HepG2 (cell line): ENCODE measurements around the gene LRRN4CL. TPM values are rescaled to one million over a fixed set of nuclear protein-coding genes. Genes with fewer than 3 reads are reported as not detected.

ENCODE experiments used
- ARID2 ChIP-seq: sonication (generic); formaldehyde crosslinking; IDR thresholded peaks from 2 replicates; pipeline ENCODE4 v1.8.1; 2022; ENCODE audit warnings: mild to moderate bottlenecking, missing genetic modification reagents, borderline replicate concordance
- ATF2 ChIP-seq: sonication (generic); formaldehyde crosslinking; IDR thresholded peaks from 2 replicates; pipeline ENCODE4 v1.4.0; 2020; ENCODE audit warnings: missing genetic modification reagents
- BCL3 ChIP-seq: sonication (generic); formaldehyde crosslinking; IDR thresholded peaks from 2 replicates; pipeline ENCODE4 v1.5.1; 2020; ENCODE audit warnings: mild to moderate bottlenecking, missing genetic modification reagents, moderate library complexity
- BORCS8-MEF2B ChIP-seq: sonication (generic); formaldehyde crosslinking; IDR thresholded peaks from 2 replicates; pipeline ENCODE4 v1.8.0; 2022; ENCODE audit warnings: mild to moderate bottlenecking, missing genetic modification reagents
- BRCA1 ChIP-seq: sonication (generic); formaldehyde crosslinking; IDR thresholded peaks from 2 replicates; pipeline ENCODE4 v1.4.0; 2020; ENCODE audit warnings: missing genetic modification reagents
- CREB3 ChIP-seq: sonication (generic); formaldehyde crosslinking; IDR thresholded peaks from 2 replicates; pipeline ENCODE4 v1.5.0; 2020; ENCODE audit warnings: missing genetic modification reagents
- FOXA3 ChIP-seq: IDR thresholded peaks from 2 replicates; pipeline ENCODE4 v1.6.1; 2016; ENCODE audit warnings: missing genetic modification reagents, missing compliant biosample characterization
- FUBP1 ChIP-seq: sonication (generic); formaldehyde crosslinking; IDR thresholded peaks from 2 replicates; pipeline ENCODE4 v1.5.1; 2020; ENCODE audit warnings: missing genetic modification reagents, mild to moderate bottlenecking, borderline replicate concordance
- HDAC2 ChIP-seq: sonication (generic); formaldehyde crosslinking; IDR thresholded peaks from 2 replicates; pipeline ENCODE4 v1.4.0; 2020; ENCODE audit warnings: missing genetic modification reagents
- HOXA5 ChIP-seq: sonication (generic); formaldehyde crosslinking; IDR thresholded peaks from 2 replicates; pipeline ENCODE4 v1.4.0; 2020; ENCODE audit warnings: missing genetic modification reagents
- IRF2 ChIP-seq: IDR thresholded peaks from 2 replicates; pipeline ENCODE4 v1.6.1; 2018; ENCODE audit warnings: missing genetic modification reagents, missing compliant biosample characterization
- LCORL ChIP-seq, 2 experiments: fragments of 450-650 bp in 1 of 2; sonication (generic) in 1 of 2; formaldehyde crosslinking in 1 of 2; IDR thresholded peaks; 2 replicates each; pipeline versions ENCODE4 v1.5.0 to v1.6.1; 2017 to 2020; ENCODE audit warnings: antibody characterized with exemption in 1 of 2, missing genetic modification reagents in 1 of 2
- MED1 ChIP-seq: sonication (generic); formaldehyde crosslinking; IDR thresholded peaks from 2 replicates; pipeline ENCODE4 v1.4.0; 2020; ENCODE audit warnings: missing genetic modification reagents
- MTERF4 ChIP-seq: sonication (generic); formaldehyde crosslinking; IDR thresholded peaks from 2 replicates; pipeline ENCODE4 v1.8.0; 2023; ENCODE audit warnings: mild to moderate bottlenecking, missing genetic modification reagents
- PBX3 ChIP-seq: sonication (generic); formaldehyde crosslinking; IDR thresholded peaks from 2 replicates; pipeline ENCODE4 v1.8.1; 2023; ENCODE audit warnings: missing genetic modification reagents, inconsistent platforms, borderline replicate concordance
- POLR2A ChIP-seq, 2 experiments: IDR thresholded peaks; 2 replicates each; pipeline ENCODE4 v1.6.1; 2011; ENCODE audit warnings: low read depth in 2 of 2, low read length in 2 of 2, mild to moderate bottlenecking in 1 of 2, moderate library complexity in 1 of 2; ENCODE audit not compliant: insufficient read depth in 1 of 2
- SAFB2 ChIP-seq: sonication (generic); formaldehyde crosslinking; IDR thresholded peaks from 2 replicates; pipeline ENCODE4 v1.5.1; 2020; ENCODE audit warnings: missing genetic modification reagents, low read depth, mild to moderate bottlenecking, borderline replicate concordance
- TEAD3 ChIP-seq: optimal IDR thresholded peaks from 2 replicates; pipeline ENCODE3; 2016; ENCODE audit warnings: borderline replicate concordance
- ZNF362 ChIP-seq: sonication (generic); formaldehyde crosslinking; IDR thresholded peaks from 2 replicates; pipeline ENCODE4 v1.4.0; 2020; ENCODE audit warnings: missing genetic modification reagents, mild to moderate bottlenecking, borderline replicate concordance
- ZNF605 ChIP-seq: sonication (generic); formaldehyde crosslinking; IDR thresholded peaks from 2 replicates; pipeline ENCODE4 v1.8.0; 2022; ENCODE audit warnings: mild to moderate bottlenecking, missing genetic modification reagents
- ZNF891 ChIP-seq: sonication (generic); formaldehyde crosslinking; IDR thresholded peaks from 2 replicates; pipeline ENCODE4 v1.5.0; 2020; ENCODE audit warnings: mild to moderate bottlenecking, missing genetic modification reagents
- polyA plus RNA-seq, 8 experiments: library from polyadenylated mRNA; depleted of rRNA in 3 of 8; stranded (reverse) in 7 of 8; unstranded in 1 of 8; fragments of >200 nt; fragmentation: Illumina TruSeq in 4 of 8; extraction: Trizol in 4 of 8; gene quantifications; 2 replicates each; pipeline versions ENCODE4 v1.2.1 to v1.2.3, GENCODE V29; 2011 to 2016; ENCODE audit warnings: low read depth in 4 of 8, missing spikeins in 1 of 8, mixed read lengths in 1 of 8; ENCODE audit not compliant: insufficient read depth in 1 of 8
- total RNA-seq, 5 experiments: library from RNA; depleted of rRNA; stranded (reverse); fragments of >200 nt; fragmentation: Illumina TruSeq; extraction: Trizol; gene quantifications; 2 replicates each; pipeline ENCODE4 v1.2.3, GENCODE V29; 2016; ENCODE audit warnings: low read depth in 1 of 5

LRRN4CL gene
- total and polyA plus RNA-seq, 2 of the 13 experiments (the other 11 are each of a cell fraction or from before 2014, with no cell fraction given) = 0.11 TPM; not detected in 1

GRCh38 chr11:62680825-62681240 is 8.5 kb downstream of the LRRN4CL start (continued):
- TF ChIP-seq BCL3 (CRISPR knock-in tag) = no peak
- no peak for TF ChIP-seq LCORL (IDR thresholded peaks at IDR 0.05)
- TF ChIP-seq LCORL (CRISPR knock-in tag; IDR thresholded peaks at IDR 0.05) = no peak
- no peak for TF ChIP-seq ZNF362 (CRISPR knock-in tag)
- TF ChIP-seq ZNF605 (CRISPR knock-in tag) = peak; percentile 54; the same call in 1 of the 2 replicates
- TF ChIP-seq ARID2 (CRISPR knock-in tag) = no peak
- 0 out of 2 replicates have a peak, but pooled peaks have one; percentile 31 for TF ChIP-seq FOXA3
- peak; percentile 45; the same call in 1 of the 2 replicates for TF ChIP-seq IRF2 (CRISPR knock-in tag)
- no peak for TF ChIP-seq ATF2
- 0 out of 2 replicates have a peak, but pooled peaks have one; percentile 60 for TF ChIP-seq HOXA5 (CRISPR knock-in tag)
- 0 out of 4 replicates have a peak, but pooled peaks of 1 of the 2 experiments have one; percentile 39 for TF ChIP-seq POLR2A (IDR thresholded peaks at IDR 0.05; ENCODE audit: insufficient read depth in 1 of 2, low read depth in 2 of 2, low read length in 2 of 2)
- peak; percentile 63 for TF ChIP-seq TEAD3 (CRISPR knock-in tag)
- TF ChIP-seq BORCS8-MEF2B (CRISPR knock-in tag) = no peak
- TF ChIP-seq MTERF4 = 0 out of 2 replicates have a peak, but pooled peaks have one; percentile 24
- no peak for TF ChIP-seq FUBP1
- TF ChIP-seq ZNF891 (CRISPR knock-in tag) = no peak
- no peak for TF ChIP-seq CREB3
- peak; percentile 41; the same call in 1 of the 2 replicates for TF ChIP-seq MED1 (CRISPR knock-in tag)
- 0 out of 2 replicates have a peak, but pooled peaks have one; percentile 25 for TF ChIP-seq HDAC2 (CRISPR knock-in tag)
- no peak for TF ChIP-seq SAFB2 (CRISPR knock-in tag)
- no peak for TF ChIP-seq PBX3
- no peak for TF ChIP-seq BRCA1
